Heart left ventricle (tissue), 13 donors: Measurements from ENCODE around the gene GMPPA.

Source experiments
- CTCF ChIP-seq, 12 donors: fragments of 200-600 bp; sonication (generic) in 4 of 12; IDR thresholded peaks; one replicate each; pipeline versions ENCODE4 v1.5.0 to v1.8.0; 2018 to 2022; ENCODE audit warnings: antibody characterized with exemption in 12 of 12, mild to moderate bottlenecking in 5 of 12
- POLR2A ChIP-seq, 2 donors: fragments of 450-650 bp; IDR thresholded peaks; one replicate each; pipeline ENCODE4 v1.6.1; 2017; ENCODE audit warnings: antibody characterized with exemption in 2 of 2, mild to moderate bottlenecking in 2 of 2, moderate library complexity in 2 of 2
- donor health status: ischemic (EF 13 %, LVEDD 7.1; RV severe dilation, severe dysfunction).
- donor health status: DM: no; HTN: yes; CAD: no.
- donor health status: DM: no; HTN: no; CAD: no.
- donor health status: ischemic (EF 25% LVEDD 6.9; RV normal size, moderate dysfunction).
- donor health status: ischemic (EF 25% LVEDD 5.7; RV mildly dilated, moderate dysfunction).
- donor health status: ischemic (EF 35%, LVEDD 5.7; RV mildly dilated, moderate dysfunction).
- donor health status: nonischemic (EF 11% LVEDD 7.7; RV severe dilation, severe dysfunction).
- donor health status: DM: yes; HTN: yes; CAD: no.
- donor health status: PGD.
- donor health status: ischemic (EF 29% LVEDD 5.4; RV normal size, mild dysfunction).
- donor health status: nonischemic (EF 23%, LVEDD 6.1; RV moderate dilation, normal function).

DNA sequence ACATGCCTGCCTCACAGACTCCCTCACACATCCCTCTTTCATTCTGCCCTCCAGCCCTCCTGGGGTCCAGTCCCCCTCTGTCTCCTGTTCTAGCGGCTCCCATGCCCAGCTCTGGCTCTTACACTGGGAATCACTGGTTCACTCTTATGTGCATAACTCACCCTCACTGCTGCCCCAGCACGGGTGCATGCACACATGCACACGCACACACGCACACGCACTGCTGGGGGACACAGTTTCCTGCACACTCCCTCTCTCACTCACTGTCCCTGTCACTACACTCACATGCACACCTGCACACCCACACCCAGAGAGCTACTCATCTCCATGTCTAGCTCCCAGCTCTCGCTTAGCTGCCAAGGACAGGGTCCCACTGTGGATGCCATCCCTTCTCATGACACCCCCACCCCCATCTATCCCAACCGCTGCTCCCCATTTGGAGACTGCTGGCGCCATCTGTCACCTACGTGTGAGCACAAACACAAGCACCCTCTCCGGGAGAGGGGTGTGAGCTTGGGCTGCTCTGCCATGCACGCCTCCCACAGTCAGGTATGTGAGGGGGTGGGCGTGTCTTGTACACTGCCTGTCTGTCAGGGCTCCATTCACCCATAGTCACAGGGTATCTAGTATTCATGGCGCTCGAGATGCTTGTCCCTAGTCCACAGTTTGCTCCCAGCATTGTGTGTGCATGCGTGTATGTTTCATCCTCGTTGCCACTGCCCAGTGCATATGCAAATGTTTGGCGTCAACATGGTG is 17.4 kb downstream of the GMPPA start:
- TF ChIP-seq CTCF (IDR thresholded peaks at IDR 0.05) (no peak), POLR2A (IDR thresholded peaks at IDR 0.05) (no peak)
